Cardiac muscle cell (in vitro differentiated cells and primary cell): ENCODE results near the gene FAM81A. TPM values are rescaled to one million over a fixed set of nuclear protein-coding genes. Genes with fewer than 3 reads are reported as not detected.

ENCODE experiments used
- DNase-seq, 2 donors: peaks; one replicate each; pipeline versions ENCODE4 v3.0.0 to v3.0.0-alpha.2; 2010 to 2017; ENCODE audit warnings: low read depth in 1 of 2, low spot score in 1 of 2
- H3K27ac ChIP-seq: fragments of 200-600 bp; sonication (generic); 2 replicates; pipeline ENCODE4 v1.5.1; 2016
- H3K27me3 ChIP-seq: fragments of 200-600 bp; sonication (generic); 2 replicates; pipeline ENCODE4 v1.6.0; 2016; ENCODE audit warnings: control low read depth
- H3K36me3 ChIP-seq: fragments of 200-600 bp; sonication (generic); 2 replicates; pipeline ENCODE4 v1.5.1; 2016; ENCODE audit warnings: control low read depth
- H3K4me1 ChIP-seq: fragments of 200-600 bp; sonication (generic); 2 replicates; pipeline ENCODE4 v1.8.1; 2017; ENCODE audit warnings: low read depth, mild to moderate bottlenecking, mixed run types
- H3K4me3 ChIP-seq: fragments of 200-600 bp; sonication (generic); 2 replicates; pipeline ENCODE4 v1.5.1; 2016; ENCODE audit warnings: mild to moderate bottlenecking
- H3K9me3 ChIP-seq: fragments of 200-600 bp; sonication (generic); 2 replicates; pipeline ENCODE4 v1.5.1; 2017; ENCODE audit warnings: low read depth, mild to moderate bottlenecking, control low read depth
- CTCF ChIP-seq: IDR thresholded peaks from 2 replicates; pipeline ENCODE4 v1.5.1; 2012; ENCODE audit warnings: low read depth, mild to moderate bottlenecking, low read length
- polyA plus RNA-seq: library from polyadenylated mRNA; unstranded; fragments of >200 nt; fragmentation: Nextera tagmentation; extraction: Ambion mirVana; gene quantifications from 2 replicates; pipeline ENCODE4 v1.2.1, GENCODE V29; 2016
- total RNA-seq: library from RNA; depleted of rRNA; stranded (reverse); fragments of >200 nt; gene quantifications from 2 replicates; pipeline ENCODE4 v1.2.3, GENCODE V29; 2016

FAM81A gene
- total and polyA plus RNA-seq, 2 experiments from 2014 or later = 1.8 to 5.1 TPM

- H3K9me3 ChIP-seq = no peaks in the 10 kb centered on the region
- H3K4me3 ChIP-seq = no peak overlapping the region
- H3K27me3 ChIP-seq = peaks cover 16% of the 10 kb centered on the region
- TF ChIP-seq CTCF = no peak
- H3K36me3 ChIP-seq = no peaks in the 10 kb centered on the region
- H3K4me1 ChIP-seq = no peaks in the 10 kb centered on the region
- H3K27ac ChIP-seq = no peak overlapping the region
- DNase-seq = no peak
Measured at GRCh38 chr15:59413577-59413976, 24.4 kb upstream of the FAM81A start.

- H3K9me3 ChIP-seq = no peaks in the 10 kb centered on the region
- H3K27ac ChIP-seq = no peak overlapping the region
- H3K4me1 ChIP-seq = no peaks in the 10 kb centered on the region
- H3K36me3 ChIP-seq = no peaks in the 10 kb centered on the region
- no peak overlapping the region for H3K4me3 ChIP-seq
- no peak for DNase-seq
- TF ChIP-seq CTCF = no peak
- peaks cover 15% of the 10 kb centered on the region for H3K27me3 ChIP-seq
Measured at GRCh38 chr15:59416816-59417215, 21.2 kb upstream of the FAM81A start.

GRCh38 chr15:59419170-59419569 is 18.8 kb upstream of the FAM81A start:
- Histone ChIP-seq H3K9me3 (no peaks in the 10 kb centered on the region), H3K4me3 (no peak overlapping the region), H3K27ac (no peak overlapping the region), H3K36me3 (no peaks in the 10 kb centered on the region), H3K27me3 (peaks cover 15% of the 10 kb centered on the region), H3K4me1 (no peaks in the 10 kb centered on the region)
- DNase-seq = no peak
- TF ChIP-seq CTCF = no peak

GRCh38 chr15:59420108-59420507 is 17.9 kb upstream of the FAM81A start:
- H3K9me3 ChIP-seq = no peaks in the 10 kb centered on the region
- no peak overlapping the region for H3K4me3 ChIP-seq
- no peaks in the 10 kb centered on the region for H3K4me1 ChIP-seq
- no peak for DNase-seq
- no peak overlapping the region for H3K27ac ChIP-seq
- TF ChIP-seq CTCF = no peak
- peaks cover 15% of the 10 kb centered on the region for H3K27me3 ChIP-seq
- H3K36me3 ChIP-seq = no peaks in the 10 kb centered on the region

GRCh38 chr15:59420986-59421618 is 16.9 kb upstream of the FAM81A start:
- Histone ChIP-seq H3K9me3 (no peaks in the 10 kb centered on the region), H3K4me1 (no peaks in the 10 kb centered on the region), H3K4me3 (no peak overlapping the region), H3K36me3 (no peaks in the 10 kb centered on the region), H3K27me3 (peaks cover 12% of the 10 kb centered on the region), H3K27ac (no peak overlapping the region)
- DNase-seq = peak; percentile 71 to 72
- no peak for TF ChIP-seq CTCF
